Hepatocyte (in vitro differentiated cells): ENCODE measurements around the gene SH3BP4. TPM values are rescaled to one million over a fixed set of nuclear protein-coding genes. Genes with fewer than 3 reads are reported as not detected.

Source experiments
- DNase-seq: peaks from one replicate; pipeline ENCODE4 v3.0.0-alpha.2; 2016; ENCODE audit warnings: low spot score
- H2AFZ ChIP-seq: fragments of 200-600 bp; sonication (generic); 2 replicates; pipeline ENCODE4 v1.6.0; 2016; ENCODE audit warnings: antibody characterized with exemption, mild to moderate bottlenecking
- H3K27ac ChIP-seq: fragments of 200-600 bp; sonication (generic); 2 replicates; pipeline ENCODE4 v1.5.1; 2016; ENCODE audit warnings: mild to moderate bottlenecking
- H3K27me3 ChIP-seq: fragments of 200-600 bp; sonication (generic); 2 replicates; pipeline ENCODE4 v1.6.1; 2016
- H3K36me3 ChIP-seq: fragments of 200-600 bp; sonication (generic); replicated peaks from 2 replicates; pipeline ENCODE4 v1.5.1; 2016; ENCODE audit warnings: low read depth; ENCODE audit not compliant: insufficient read depth
- H3K4me1 ChIP-seq: fragments of 200-600 bp; sonication (generic); 2 replicates; pipeline ENCODE4 v1.5.1; 2016; ENCODE audit warnings: mild to moderate bottlenecking, moderate library complexity; ENCODE audit not compliant: insufficient read depth
- H3K4me2 ChIP-seq: fragments of 200-600 bp; sonication (generic); 2 replicates; pipeline ENCODE4 v1.6.0; 2016
- H3K4me3 ChIP-seq: fragments of 200-600 bp; sonication (generic); 2 replicates; pipeline ENCODE4 v1.5.1; 2016; ENCODE audit warnings: mild to moderate bottlenecking
- H3K79me2 ChIP-seq: fragments of 200-600 bp; sonication (generic); 2 replicates; pipeline ENCODE4 v1.6.0; 2017; ENCODE audit warnings: mild to moderate bottlenecking
- H3K9me2 ChIP-seq: fragments of 200-600 bp; sonication (generic); replicated peaks from 2 replicates; pipeline ENCODE4 v1.6.0; 2017; ENCODE audit warnings: mild to moderate bottlenecking; ENCODE audit not compliant: insufficient read depth
- H3K9me3 ChIP-seq: fragments of 200-600 bp; sonication (generic); 2 replicates; pipeline ENCODE4 v1.5.1; 2016; ENCODE audit warnings: low read depth, mild to moderate bottlenecking
- H4K20me1 ChIP-seq: fragments of 200-600 bp; sonication (generic); 2 replicates; pipeline ENCODE4 v1.6.0; 2016; ENCODE audit warnings: mild to moderate bottlenecking; ENCODE audit not compliant: insufficient read depth, poor library complexity, severe bottlenecking
- CTCF ChIP-seq: fragments of 200-600 bp; sonication (generic); IDR thresholded peaks from 2 replicates; pipeline ENCODE4 v1.5.1; 2016; ENCODE audit warnings: antibody characterized with exemption, mild to moderate bottlenecking; ENCODE audit not compliant: poor library complexity
- EZH2 ChIP-seq: fragments of 200-600 bp; sonication (generic); IDR thresholded peaks from 2 replicates; pipeline ENCODE4 v1.6.1; 2016; ENCODE audit warnings: antibody characterized with exemption, mild to moderate bottlenecking, borderline replicate concordance
- EZH2phosphoT487 ChIP-seq: fragments of 200-600 bp; sonication (generic); IDR thresholded peaks from one replicate; pipeline ENCODE4 v1.6.1; 2018; ENCODE audit warnings: antibody characterized with exemption, mild to moderate bottlenecking, low read depth, moderate library complexity; ENCODE audit not compliant: unreplicated experiment, severe bottlenecking
- WGBS: methylation state at CpG from one replicate; pipeline ENCODE4 v1.1.6; 2016; ENCODE audit warnings: low lambda C conversion rate; ENCODE audit errors: missing lambda C conversion rate; 5-methylcytosine and 5-hydroxymethylcytosine counted together
- polyA plus RNA-seq: library from polyadenylated mRNA; unstranded; fragments of >200 nt; fragmentation: Nextera tagmentation; extraction: Ambion mirVana; gene quantifications from 2 replicates; pipeline ENCODE4 v1.2.1, GENCODE V29; 2016
- total RNA-seq: library from RNA; depleted of rRNA; stranded (reverse); fragments of >200 nt; gene quantifications from 2 replicates; pipeline ENCODE4 v1.2.3, GENCODE V29; 2014

Gene SH3BP4
- total and polyA plus RNA-seq, 2 experiments from 2014 or later: 23.3 to 32.0 TPM

DNA sequence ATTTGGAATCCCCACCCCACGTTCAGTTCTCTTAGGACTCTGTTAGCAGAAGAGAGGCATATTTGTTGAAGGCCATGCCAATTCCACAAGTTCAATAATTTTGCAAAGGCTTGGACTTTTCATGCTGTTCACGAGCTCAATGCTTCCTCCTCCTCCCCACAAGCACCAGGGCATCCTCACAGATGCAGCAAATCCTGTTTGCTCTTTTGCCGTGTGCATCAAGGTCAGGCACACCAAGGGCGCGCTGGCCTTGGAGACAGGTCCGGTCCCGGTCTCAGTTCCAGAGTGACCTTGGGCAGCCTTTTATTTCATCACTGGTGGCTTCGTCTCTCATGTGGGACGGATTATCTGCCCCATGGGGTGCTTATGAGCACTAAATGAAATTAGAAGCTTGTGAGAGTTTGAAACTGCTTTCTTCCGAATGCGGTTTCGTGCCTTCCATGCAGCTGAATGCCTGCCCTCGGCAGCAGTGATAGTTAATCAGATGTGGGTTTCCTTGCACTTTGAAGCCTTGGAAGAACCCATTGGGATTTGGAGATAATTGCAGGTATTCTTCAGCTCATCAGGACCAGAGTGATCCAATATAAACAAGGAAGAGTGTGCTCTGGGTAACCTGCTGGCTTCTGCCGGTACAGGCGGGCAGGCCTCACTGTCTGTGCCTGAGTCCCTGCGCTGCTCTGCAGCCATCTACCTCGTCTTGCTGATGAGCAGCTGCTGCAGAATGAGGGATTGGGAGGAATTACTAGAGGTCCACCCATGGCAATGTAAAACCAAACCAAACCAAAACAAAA lies 140.8 kb downstream of the SH3BP4 start:
- Histone ChIP-seq H3K27me3 (no peaks in the 10 kb centered on the region), H3K27ac (no peak overlapping the region), H2AFZ (no peak overlapping the region), H3K79me2 (no peaks in the 10 kb centered on the region), H3K4me3 (no peak overlapping the region), H3K9me2 (no peaks in the 10 kb centered on the region), H3K4me1 (no peaks in the 10 kb centered on the region), H3K36me3 (no peaks in the 10 kb centered on the region), H3K4me2 (no peak overlapping the region), H3K9me3 (no peaks in the 10 kb centered on the region), H4K20me1 (no peaks in the 10 kb centered on the region)
- DNase-seq: no peak
- TF ChIP-seq EZH2phosphoT487: no peak
- TF ChIP-seq EZH2: no peak
- TF ChIP-seq CTCF: no peak
- WGBS: 88% methylated on average over 17 of the region's 17 CpGs

DNA sequence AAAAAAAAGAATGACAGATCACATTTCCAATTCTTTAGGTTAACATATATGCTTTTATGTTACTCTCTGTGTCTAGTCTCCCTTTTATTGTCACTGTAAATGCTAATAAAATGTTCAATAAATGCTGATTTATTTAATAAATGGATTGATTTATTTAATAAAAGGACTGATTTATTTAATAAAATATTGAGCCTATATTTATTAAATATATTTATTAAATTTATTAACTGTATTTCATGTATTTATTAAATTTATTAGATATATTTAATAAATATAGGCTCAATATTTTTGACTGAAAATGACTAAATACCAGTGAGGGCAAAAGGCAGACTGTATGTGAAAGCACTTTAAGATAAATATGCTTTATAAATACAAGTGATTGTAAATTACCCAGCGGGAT lies 142.6 kb downstream of the SH3BP4 start:
- H3K9me3 ChIP-seq: no peaks in the 10 kb centered on the region
- TF ChIP-seq CTCF (no peak), EZH2phosphoT487 (no peak), EZH2 (no peak)
- H3K79me2 ChIP-seq: no peaks in the 10 kb centered on the region
- H3K4me2 ChIP-seq: no peak overlapping the region
- H3K4me1 ChIP-seq: no peaks in the 10 kb centered on the region
- no peaks in the 10 kb centered on the region for H4K20me1 ChIP-seq
- no peaks in the 10 kb centered on the region for H3K27me3 ChIP-seq
- no peaks in the 10 kb centered on the region for H3K36me3 ChIP-seq
- H3K9me2 ChIP-seq: no peaks in the 10 kb centered on the region
- H3K4me3 ChIP-seq: no peak overlapping the region
- H3K27ac ChIP-seq: no peak overlapping the region
- H2AFZ ChIP-seq: no peak overlapping the region
- WGBS: 94% methylated on average over 1 of the region's 1 CpG
- DNase-seq: no peak

DNA sequence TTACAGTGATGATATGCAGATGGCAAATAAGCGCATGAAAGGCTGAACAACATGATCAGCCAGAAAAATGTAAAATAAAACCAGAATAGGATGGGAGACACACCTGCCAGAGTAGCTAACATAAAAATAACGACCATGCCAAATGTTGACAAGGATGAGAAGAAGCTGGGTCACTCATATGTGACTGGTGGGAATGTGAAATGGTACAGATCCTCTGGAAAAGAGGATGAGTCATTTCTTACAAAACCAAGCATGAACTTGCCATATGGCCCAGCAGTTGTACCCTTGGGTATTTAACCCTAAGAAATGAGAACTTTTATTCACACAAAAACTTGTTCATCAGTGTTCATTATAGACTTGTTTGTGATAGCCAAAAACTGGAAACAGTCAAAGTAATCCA lies 143.8 kb downstream of the SH3BP4 start:
- no peak overlapping the region for H3K27ac ChIP-seq
- no peaks in the 10 kb centered on the region for H4K20me1 ChIP-seq
- no peaks in the 10 kb centered on the region for H3K9me2 ChIP-seq
- H3K4me1 ChIP-seq: no peaks in the 10 kb centered on the region
- H3K4me3 ChIP-seq: no peak overlapping the region
- no peak overlapping the region for H3K4me2 ChIP-seq
- WGBS: 86% methylated on average over 2 of the region's 2 CpGs
- H3K79me2 ChIP-seq: no peaks in the 10 kb centered on the region
- H3K9me3 ChIP-seq: no peaks in the 10 kb centered on the region
- H2AFZ ChIP-seq: no peak overlapping the region
- H3K36me3 ChIP-seq: no peaks in the 10 kb centered on the region
- no peak for DNase-seq
- no peaks in the 10 kb centered on the region for H3K27me3 ChIP-seq
- no peak for TF ChIP-seq EZH2phosphoT487
- TF ChIP-seq EZH2: no peak
- TF ChIP-seq CTCF: no peak
